Hematopoietic multipotent progenitor cell treated with erythropoietin and hydrocortisone succinate and interleukin-3 and kit ligand, for 4 days (in vitro differentiated cells): ENCODE measurements around the gene CARM1.
A peak's percentile ranks its signal among the peaks of the same experiment; 100 is the strongest.
"Not testable (repeated sequence)": the region's sequence is repeated elsewhere in the genome, so short reads cannot be mapped to it uniquely, and the experiment has no call there.

Source experiments
- DNase-seq: peaks from one replicate; pipeline ENCODE4 v3.0.0-alpha.2; 2015

CARM1 gene

GRCh38 chr19:10870955-10871603 is at the start of gene CARM1:
Gene CARM1, plus strand, starts transcription at chr19:10871553. Its CDS starts 150 bp downstream, at chr19:10871703.
- peak; percentile 99 for DNase-seq

GRCh38 chr19:10823690-10824089 is 47.7 kb upstream of the CARM1 start:
- no peak for DNase-seq

DNA sequence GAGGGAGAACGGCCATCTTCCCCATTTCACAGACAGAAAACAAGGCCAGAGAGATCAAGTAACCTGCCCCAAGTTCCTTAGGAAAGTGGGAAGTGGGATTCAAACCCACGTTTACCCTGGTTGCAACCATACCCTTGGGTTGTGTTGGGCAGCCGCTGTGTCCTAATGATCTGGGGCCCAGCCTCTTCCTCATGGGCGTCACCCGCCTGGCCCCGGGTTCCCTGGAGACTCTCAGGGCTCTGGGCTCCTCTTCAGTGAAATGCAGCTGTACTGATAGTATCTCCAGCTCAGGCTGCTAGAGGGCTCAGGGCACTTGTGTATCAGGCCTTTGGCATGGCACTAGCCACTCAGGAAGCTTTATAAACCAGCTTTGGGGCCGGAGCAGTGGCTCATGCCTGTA is 45.1 kb upstream of the CARM1 start:
- DNase-seq = peak; percentile 59

- no peak for DNase-seq
Observed at GRCh38 chr19:10826846-10827245, 44.5 kb upstream of the CARM1 start.

- peak; percentile 62 for DNase-seq
Observed at GRCh38 chr19:10828981-10829821, 42.2 kb upstream of the CARM1 start.

- DNase-seq = no peak
Observed at GRCh38 chr19:10829967-10830366, 41.4 kb upstream of the CARM1 start.

- DNase-seq = no peak
Observed at GRCh38 chr19:10830370-10830769, 41.0 kb upstream of the CARM1 start.

GRCh38 chr19:10830931-10831779 is 40.2 kb upstream of the CARM1 start:
- no peak for DNase-seq

DNA sequence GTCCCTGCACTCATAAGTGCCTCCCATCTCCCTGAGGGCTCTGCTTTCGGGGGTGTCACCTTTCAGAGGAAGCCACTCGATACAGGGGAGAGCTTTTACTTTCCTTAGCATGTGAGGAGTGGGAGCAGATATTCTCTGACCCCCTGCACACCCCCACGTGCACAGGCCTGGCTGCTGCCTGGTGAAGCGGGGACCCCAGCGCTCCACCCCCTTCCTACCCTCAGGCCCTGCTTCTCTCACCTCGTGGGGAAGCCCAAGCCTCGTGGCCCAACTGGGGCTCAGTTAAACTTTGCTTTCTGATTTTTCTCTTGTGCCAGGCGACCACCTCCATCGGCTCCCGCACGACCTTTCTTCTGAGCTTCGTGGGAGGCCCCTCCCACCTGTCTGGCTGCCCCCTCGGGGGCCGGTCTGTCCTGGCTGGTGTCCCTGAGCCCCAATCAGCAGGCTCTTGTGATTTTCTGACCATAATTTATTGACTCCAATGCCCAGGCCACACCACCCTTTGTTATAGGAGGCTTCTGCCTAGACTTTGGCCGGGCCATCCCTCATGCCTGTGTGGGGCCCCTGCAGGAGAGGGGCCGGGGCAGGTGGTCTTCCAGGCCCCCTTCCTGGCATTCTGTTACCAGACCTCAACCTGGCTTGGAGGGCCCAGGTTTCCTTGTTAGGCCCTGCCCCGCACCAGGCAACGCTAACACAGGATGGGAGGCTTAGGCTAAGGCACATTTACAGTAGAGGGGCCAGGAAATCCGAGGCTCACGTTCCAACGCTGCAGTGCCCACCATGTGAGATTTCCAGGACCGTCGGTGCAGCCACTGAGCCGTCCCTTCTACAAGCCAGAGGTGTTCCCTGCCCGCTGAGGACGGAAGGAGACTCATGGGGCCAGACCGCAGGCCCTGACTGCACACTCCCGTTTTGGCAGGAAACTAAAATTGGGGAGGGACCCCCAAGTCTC is 39.1 kb upstream of the CARM1 start:
- DNase-seq = no peak

- no peak for DNase-seq
Observed at GRCh38 chr19:10832939-10833296, 38.4 kb upstream of the CARM1 start.

DNA sequence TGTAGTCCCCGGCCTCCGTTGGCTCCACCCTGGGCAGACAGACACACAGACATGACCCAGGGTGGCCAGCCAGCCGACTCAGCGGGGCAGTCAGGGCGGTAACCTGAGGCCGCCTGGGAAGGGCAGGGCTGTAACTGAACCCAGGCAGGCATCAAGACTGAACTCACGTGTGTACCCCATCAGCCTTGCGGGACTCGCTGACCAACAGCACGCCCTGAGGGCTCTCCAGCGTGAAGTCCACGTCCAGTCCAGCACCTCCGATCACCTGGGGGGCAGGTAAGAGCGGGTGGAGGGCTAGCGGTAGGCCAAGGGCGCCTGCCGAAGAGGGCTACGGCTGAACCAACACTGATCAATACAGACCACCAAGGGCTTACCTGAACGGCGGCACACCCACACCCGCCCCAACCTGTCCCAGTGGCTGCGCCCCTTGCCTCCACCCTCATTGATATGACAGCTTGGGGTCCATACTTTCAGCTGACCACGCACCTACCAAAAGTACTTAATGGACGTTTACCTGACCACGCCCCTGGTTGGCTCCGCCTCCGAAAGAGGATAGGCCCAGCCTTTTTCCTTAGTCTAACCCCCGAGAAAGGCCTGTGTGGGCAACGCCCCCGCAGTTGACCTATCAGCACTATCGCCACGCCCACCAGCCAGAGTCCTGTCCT is 36.1 kb upstream of the CARM1 start:
- peak; percentile 100 for DNase-seq

DNA sequence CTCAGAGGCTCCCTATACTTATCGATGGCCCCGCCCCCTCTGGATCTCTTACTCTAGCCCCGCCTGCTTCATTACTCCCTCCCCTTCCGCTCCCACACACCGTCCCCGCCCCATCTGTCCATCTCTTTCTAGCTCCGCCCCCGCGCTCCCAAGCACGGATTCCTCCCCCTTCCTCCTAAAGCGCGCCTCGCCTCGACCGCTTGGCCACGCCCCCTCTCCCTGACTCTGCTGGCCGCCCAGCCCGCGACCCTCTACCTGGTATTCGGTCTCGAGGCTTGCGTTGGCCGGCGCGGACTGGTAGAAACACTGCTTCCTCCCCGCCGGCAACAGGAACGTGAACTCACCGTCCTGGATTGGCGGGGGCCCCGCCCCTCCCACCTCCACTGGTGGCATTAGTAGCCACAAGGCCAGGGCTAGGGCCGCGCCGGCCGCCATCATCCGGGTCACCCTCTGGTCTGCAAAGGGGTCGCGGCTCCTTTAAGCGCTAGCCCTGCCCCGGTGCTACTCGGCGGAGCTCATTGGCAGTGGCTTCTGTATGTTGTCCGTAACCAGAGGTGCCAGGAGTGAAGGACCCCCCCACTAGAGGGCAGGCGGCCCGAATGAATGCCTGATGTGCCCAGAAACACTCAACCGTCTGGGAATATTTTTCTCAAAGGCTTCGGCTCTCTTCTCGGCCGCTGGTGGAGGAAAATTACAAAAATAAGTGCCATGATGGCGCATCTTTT is 35.4 kb upstream of the CARM1 start, which contains the start of gene TMED1:
TSS of gene TMED1 (minus strand) at position 459 of the 725 bp plus-strand sequence. CDS start at position 438, 21 bp downstream.
- DNase-seq = peak; percentile 99

DNA sequence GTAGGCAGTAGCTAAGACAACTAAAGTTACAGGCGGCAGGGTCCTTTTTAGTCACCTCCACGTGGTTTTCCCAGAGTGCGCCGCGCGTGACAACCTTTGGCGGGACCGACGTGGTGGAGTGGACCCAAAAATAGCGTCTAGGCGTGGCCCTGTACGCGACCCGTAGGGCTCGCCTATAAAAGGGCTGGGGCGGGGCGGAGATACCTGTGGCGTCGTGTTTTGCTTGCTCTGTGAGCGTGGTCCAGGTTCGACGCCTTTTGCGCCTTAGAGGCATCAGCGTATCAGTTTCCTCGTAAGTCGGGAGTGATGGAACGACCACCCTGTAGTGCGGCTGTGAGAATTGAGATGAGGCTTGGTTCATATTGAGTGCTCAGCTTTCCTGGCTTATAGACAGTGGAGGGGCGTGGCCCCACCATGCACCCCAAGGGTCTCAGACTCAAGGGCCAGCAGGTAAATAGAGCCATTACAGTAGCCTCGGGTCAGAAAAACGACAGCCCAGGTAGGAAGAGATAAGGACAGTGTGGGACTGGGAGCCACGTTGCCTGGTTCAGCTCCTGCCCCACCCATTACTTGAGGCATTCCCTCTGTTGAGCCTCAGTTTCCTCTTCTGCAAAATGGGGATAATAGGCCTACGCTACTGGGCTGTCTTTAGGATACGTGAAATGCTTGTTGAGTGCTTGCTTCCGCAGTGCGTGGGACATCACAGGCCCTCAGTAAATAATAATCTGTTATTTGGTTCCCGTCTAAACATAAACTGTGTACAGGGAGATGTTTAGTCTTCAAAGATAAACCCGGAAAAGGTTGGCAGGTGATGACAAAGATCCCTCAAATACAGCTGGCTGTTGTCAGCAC is 34.6 kb upstream of the CARM1 start:
- peak; percentile 96 for DNase-seq

DNA sequence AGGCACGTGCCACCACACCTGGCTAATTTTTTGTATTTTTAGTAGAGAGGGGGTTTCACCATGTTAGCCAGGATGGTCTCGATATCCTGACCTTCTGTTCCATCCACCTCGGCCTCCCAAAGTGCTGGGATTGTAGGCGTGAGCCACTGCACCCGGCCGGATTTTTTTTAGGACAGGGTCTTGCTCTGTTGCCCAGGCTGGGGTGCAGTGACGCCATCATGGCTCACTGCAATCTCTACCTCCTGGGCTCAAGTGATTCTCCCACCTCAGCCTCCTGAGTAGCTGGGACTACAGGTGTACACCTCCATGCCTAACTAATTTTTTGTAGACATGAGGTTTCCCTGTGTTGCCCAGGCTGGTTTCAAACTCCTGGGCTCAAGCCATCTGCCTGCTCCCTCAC is 33.7 kb upstream of the CARM1 start:
- DNase-seq = not testable (repeated sequence)

- no peak for DNase-seq
Observed at GRCh38 chr19:10838377-10838776, 33.0 kb upstream of the CARM1 start.

- peak; percentile 85 for DNase-seq
Observed at GRCh38 chr19:10839114-10840050, 32.0 kb upstream of the CARM1 start.

DNA sequence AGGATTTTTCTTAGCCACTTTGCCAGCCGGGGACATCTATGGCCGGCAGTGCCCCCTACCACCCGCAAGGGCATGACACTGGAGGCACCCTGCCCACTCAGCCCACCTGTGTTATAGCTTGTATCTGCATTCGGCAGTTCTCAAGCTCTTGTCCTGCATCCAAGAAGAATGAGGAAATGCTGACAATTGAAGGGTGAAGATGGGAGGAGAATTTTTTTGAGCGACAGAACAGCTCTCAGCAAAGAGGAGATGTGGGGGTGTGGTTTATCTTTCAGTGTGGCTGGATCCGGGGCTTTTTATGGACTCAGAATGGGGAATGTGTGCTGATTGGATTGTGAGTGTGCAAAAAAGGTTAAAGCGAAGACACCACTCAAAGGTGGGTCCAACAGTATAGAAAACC is 28.6 kb upstream of the CARM1 start:
- no peak for DNase-seq

GRCh38 chr19:10846500-10847202 is 24.7 kb upstream of the CARM1 start:
- no peak for DNase-seq
